GM12872 (cell line): ENCODE results near the gene BMPR2.
A peak's percentile ranks its signal among the peaks of the same experiment; 100 is the strongest.

ENCODE experiments used
- CTCF ChIP-seq: IDR thresholded peaks from 3 replicates; pipeline ENCODE4 v1.5.1; 2011; ENCODE audit warnings: low read depth, mild to moderate bottlenecking, low read length, moderate library complexity; ENCODE audit not compliant: insufficient read depth

The BMPR2 gene

GRCh38 chr2:202566286-202566685 lies 190.2 kb downstream of the BMPR2 start:
- TF ChIP-seq CTCF: no peak

DNA sequence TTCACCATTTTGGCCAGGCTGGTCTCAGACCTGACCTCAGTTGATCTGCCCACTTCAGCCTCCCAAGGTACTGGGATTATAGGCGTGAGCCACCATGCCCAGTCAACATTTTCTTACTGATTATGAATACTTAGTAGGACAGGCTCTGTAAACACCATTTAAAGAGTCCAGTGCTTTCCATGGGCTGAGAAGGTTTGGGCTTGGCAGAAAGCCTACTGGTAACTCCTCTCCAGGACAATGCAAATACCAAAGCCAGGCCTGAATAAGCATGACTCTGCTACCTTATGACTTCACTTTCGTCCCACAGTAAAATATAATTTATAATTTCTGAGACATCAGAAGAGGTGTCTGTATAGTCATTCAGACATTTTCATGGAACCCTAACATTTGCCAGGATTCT lies 198.4 kb downstream of the BMPR2 start:
- TF ChIP-seq CTCF: no peak

GRCh38 chr2:202577250-202578183 lies 201.4 kb downstream of the BMPR2 start:
- no peak for TF ChIP-seq CTCF

GRCh38 chr2:202583709-202584219 lies 207.6 kb downstream of the BMPR2 start:
- no peak for TF ChIP-seq CTCF

DNA sequence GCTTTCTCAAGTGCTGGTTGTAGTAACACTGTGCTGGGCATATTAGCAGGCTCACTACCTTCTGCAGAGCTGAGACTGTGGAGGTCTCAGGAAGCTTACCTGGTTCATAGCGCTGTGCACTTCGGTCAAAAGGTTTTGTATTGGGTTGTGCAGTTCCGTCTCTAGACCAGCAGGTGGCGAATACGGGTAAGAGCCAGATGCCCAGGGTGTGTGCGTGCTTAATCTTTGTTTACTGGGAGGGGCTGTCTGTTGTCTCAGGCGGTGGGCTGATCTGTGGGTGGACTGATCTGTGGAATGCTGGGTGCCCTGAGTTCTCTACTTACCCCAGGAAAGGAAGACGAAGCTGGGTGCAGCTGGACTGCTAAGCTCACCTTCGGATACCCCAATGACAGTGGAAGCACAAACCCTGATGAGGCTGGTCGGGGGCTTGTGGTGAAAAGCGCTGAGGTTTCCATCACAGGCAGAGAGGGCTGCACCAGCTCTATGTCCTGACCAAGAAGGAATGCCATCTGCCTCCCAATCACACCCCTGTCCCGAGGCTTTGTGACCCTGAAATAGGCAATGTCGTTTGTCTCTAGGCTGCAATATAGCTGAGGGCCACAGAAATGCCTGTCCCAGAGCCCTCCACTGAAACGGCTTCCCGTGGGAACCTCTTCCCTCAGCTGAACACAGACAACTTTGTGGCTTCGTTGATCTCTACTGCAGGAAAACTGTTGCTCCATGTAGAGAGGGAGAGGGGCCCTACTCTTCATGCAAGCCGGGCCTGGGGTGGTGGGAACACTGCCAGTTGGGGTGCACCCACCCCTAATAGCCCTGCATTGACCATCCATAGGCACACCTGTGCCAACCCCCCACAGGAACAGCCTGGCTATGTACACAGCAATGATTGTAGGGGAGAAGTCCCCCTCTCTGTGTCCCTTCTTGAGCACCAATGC lies 212.8 kb downstream of the BMPR2 start:
- TF ChIP-seq CTCF: peak; percentile 96

GRCh38 chr2:202589582-202589949 lies 213.4 kb downstream of the BMPR2 start:
- TF ChIP-seq CTCF: no peak

GRCh38 chr2:202592566-202592965 lies 216.4 kb downstream of the BMPR2 start:
- no peak for TF ChIP-seq CTCF
